PC-9 (cell line): ENCODE data around the gene AUH. TPM values are rescaled to one million over a fixed set of nuclear protein-coding genes. Genes with fewer than 3 reads are reported as not detected.
"Not testable (repeated sequence)": the region's sequence is repeated elsewhere in the genome, so short reads cannot be mapped to it uniquely, and the experiment has no call there.

Experiments
- BruUV-seq: library from RNA; stranded (reverse); fragments of 400-500 nt; replicated peaks from 2 replicates; lab custom pipeline; 2021; lab: Mats Ljungman, UMichigan
- CTCF ChIA-PET: fragments of 300-600 bp; sonication (Branson Sonifier 250); formaldehyde crosslinking; loops from one replicate; lab custom pipeline; 2022; ENCODE audit warnings: antibody characterized with exemption; lab: Charles Lee
- POLR2A ChIA-PET: fragments of 300-600 bp; sonication (Branson Sonifier 250); formaldehyde crosslinking; loops from one replicate; lab custom pipeline; 2022; ENCODE audit warnings: antibody characterized with exemption; ENCODE audit not compliant: unreplicated experiment; lab: Charles Lee
- DNase-seq, 2 experiments: peaks; one replicate each; pipeline versions ENCODE4 v3.0.0 to v3.0.0-alpha.2; 2015 to 2022; ENCODE audit warnings: mixed read lengths in 1 of 2
- H2AFZ ChIP-seq: fragments of 200-600 bp; sonication (generic); 2 replicates; pipeline ENCODE4 v1.8.1; 2017; ENCODE audit warnings: antibody characterized with exemption
- H3F3A ChIP-seq: fragments of 200-600 bp; sonication (generic); 2 replicates; pipeline ENCODE4 v1.8.1; 2017; ENCODE audit warnings: antibody characterized with exemption, mild to moderate bottlenecking, low read depth; ENCODE audit not compliant: insufficient read depth
- H3K27ac ChIP-seq: fragments of 200-600 bp; sonication (generic); 2 replicates; pipeline ENCODE4 v1.6.1; 2016; ENCODE audit warnings: mixed run types
- H3K27me3 ChIP-seq: fragments of 200-600 bp; sonication (generic); 2 replicates; pipeline ENCODE4 v1.6.1; 2016; ENCODE audit warnings: low read depth, mixed run types; ENCODE audit not compliant: insufficient read depth
- H3K36me3 ChIP-seq: fragments of 200-600 bp; sonication (generic); 2 replicates; pipeline ENCODE4 v1.6.1; 2016; ENCODE audit warnings: low read depth, mixed run types
- H3K4me1 ChIP-seq: fragments of 200-600 bp; sonication (generic); replicated peaks from 2 replicates; pipeline ENCODE4 v1.6.1; 2016; ENCODE audit warnings: mixed run types; ENCODE audit not compliant: insufficient read depth
- H3K4me2 ChIP-seq: fragments of 200-600 bp; sonication (generic); 2 replicates; pipeline ENCODE4 v1.6.1; 2017; ENCODE audit warnings: mixed run types
- H3K4me3 ChIP-seq: fragments of 200-600 bp; sonication (generic); 2 replicates; pipeline ENCODE4 v1.6.1; 2016; ENCODE audit warnings: mixed run types
- H3K79me2 ChIP-seq: fragments of 200-600 bp; sonication (generic); 2 replicates; pipeline ENCODE4 v1.6.1; 2017; ENCODE audit warnings: low read depth, mixed run types
- H3K9me2 ChIP-seq: fragments of 200-600 bp; sonication (generic); 2 replicates; pipeline ENCODE4 v1.8.1; 2017; ENCODE audit warnings: mild to moderate bottlenecking; ENCODE audit not compliant: insufficient read depth
- H3K9me3 ChIP-seq: fragments of 200-600 bp; sonication (generic); 2 replicates; pipeline ENCODE4 v1.8.1; 2016; ENCODE audit warnings: low read depth; ENCODE audit not compliant: insufficient read depth
- H4K20me1 ChIP-seq: fragments of 200-600 bp; sonication (generic); 2 replicates; pipeline ENCODE4 v1.8.1; 2017; ENCODE audit not compliant: insufficient read depth
- CTCF ChIP-seq: fragments of 200-600 bp; sonication (generic); conservative IDR thresholded peaks from 2 replicates; pipeline ENCODE4 v1.6.1; 2017; ENCODE audit warnings: mixed run types, antibody characterized with exemption, mild to moderate bottlenecking, moderate library complexity
- EZH2 ChIP-seq: fragments of 200-600 bp; sonication (generic); IDR thresholded peaks from 2 replicates; pipeline ENCODE4 v1.8.0; 2017; ENCODE audit warnings: antibody characterized with exemption, low read depth
- intact Hi-C: fragments of 100-400 bp; cut with micrococcal nuclease; formaldehyde crosslinking; loops from one replicate; pipeline ENCODE4 v1.10.0; 2022; ENCODE audit not compliant: unreplicated experiment
- total RNA-seq: library from RNA; stranded (reverse); gene quantifications from 2 replicates; pipeline ENCODE4 v1.2.3, GENCODE V29; 2021

The AUH gene
- total RNA-seq, 1 experiment from 2014 or later: 24.9 TPM

GRCh38 chr9:91379426-91379825, 17.7 kb upstream of the AUH start:
- Histone ChIP-seq H3K4me1 (no peaks in the 10 kb centered on the region), H4K20me1 (no peaks in the 10 kb centered on the region), H3K36me3 (no peaks in the 10 kb centered on the region), H3K4me2 (no peak overlapping the region), H3K27me3 (no peaks in the 10 kb centered on the region), H3K9me3 (no peaks in the 10 kb centered on the region), H3K4me3 (no peak overlapping the region), H3K27ac (no peak overlapping the region), H3F3A (no peaks in the 10 kb centered on the region), H3K79me2 (no peaks in the 10 kb centered on the region), H2AFZ (no peak overlapping the region), H3K9me2 (no peaks in the 10 kb centered on the region)
- ChIA-PET CTCF (no interaction called here), POLR2A (no interaction called here)
- TF ChIP-seq EZH2: no peak
- no peak for TF ChIP-seq CTCF
- no TSS peak for BruUV-seq
- DNase-seq: no peak
- intact Hi-C loops: no loop called here

GRCh38 chr9:91378695-91379127, 17.0 kb upstream of the AUH start:
- intact Hi-C loops: no loop called here
- CTCF ChIA-PET: no interaction called here

GRCh38 chr9:91378054-91378453, 16.3 kb upstream of the AUH start:
- H3K4me1 ChIP-seq, H3K9me2 ChIP-seq, H2AFZ ChIP-seq, BruUV-seq, H3K27me3 ChIP-seq, H4K20me1 ChIP-seq, POLR2A ChIA-PET, H3K4me3 ChIP-seq, H3K4me2 ChIP-seq, H3K27ac ChIP-seq, H3K9me3 ChIP-seq, CTCF ChIA-PET, DNase-seq, H3K36me3 ChIP-seq, H3K79me2 ChIP-seq, intact Hi-C loops, H3F3A ChIP-seq: not testable (repeated sequence)

More at GRCh38 chr9:91378695-91379127, 17.0 kb upstream of the AUH start:
- H3K9me3 ChIP-seq: no peaks in the 10 kb centered on the region
- no peak for TF ChIP-seq EZH2
- TF ChIP-seq CTCF: no peak
- BruUV-seq: no TSS peak
- H3F3A ChIP-seq: no peaks in the 10 kb centered on the region
- no peak overlapping the region for H3K4me2 ChIP-seq
- H3K27ac ChIP-seq: no peak overlapping the region
- no peaks in the 10 kb centered on the region for H3K27me3 ChIP-seq
- H3K36me3 ChIP-seq: no peaks in the 10 kb centered on the region
- no peak overlapping the region for H2AFZ ChIP-seq
- H3K4me3 ChIP-seq: no peak overlapping the region
- no peaks in the 10 kb centered on the region for H3K4me1 ChIP-seq
- no peaks in the 10 kb centered on the region for H4K20me1 ChIP-seq
- DNase-seq: no peak
- POLR2A ChIA-PET: no interaction called here
- no peaks in the 10 kb centered on the region for H3K9me2 ChIP-seq
- no peaks in the 10 kb centered on the region for H3K79me2 ChIP-seq

GRCh38 chr9:91376239-91376638, 14.5 kb upstream of the AUH start:
- POLR2A ChIA-PET: no interaction called here
- no peaks in the 10 kb centered on the region for H3K9me2 ChIP-seq
- H4K20me1 ChIP-seq: no peaks in the 10 kb centered on the region
- no peak overlapping the region for H3K4me2 ChIP-seq
- DNase-seq: no peak
- no peaks in the 10 kb centered on the region for H3K9me3 ChIP-seq
- no peaks in the 10 kb centered on the region for H3F3A ChIP-seq
- TF ChIP-seq EZH2: no peak
- BruUV-seq: no TSS peak
- H3K4me1 ChIP-seq: no peaks in the 10 kb centered on the region
- no peak overlapping the region for H3K4me3 ChIP-seq
- no peaks in the 10 kb centered on the region for H3K27me3 ChIP-seq
- H3K79me2 ChIP-seq: no peaks in the 10 kb centered on the region
- CTCF ChIA-PET: no interaction called here
- no peak overlapping the region for H2AFZ ChIP-seq
- H3K36me3 ChIP-seq: no peaks in the 10 kb centered on the region
- intact Hi-C loops: no loop called here
- no peak overlapping the region for H3K27ac ChIP-seq
